ENCODE data around the gene KCNG2.

- no peak for TF ChIP-seq CTCF (IDR thresholded peaks at IDR 0.05)
- no peak for TF ChIP-seq POLR2A (IDR thresholded peaks at IDR 0.05)
These were observed 26.2 kb upstream of the KCNG2 start for GRCh38 chr18:79771446-79772107.

All from body of pancreas (tissue), 4 donors.